Neural progenitor cell (in vitro differentiated cells): ENCODE measurements around the gene ZNF521. TPM values are rescaled to one million over a fixed set of nuclear protein-coding genes. Genes with fewer than 3 reads are reported as not detected.
"Not testable (repeated sequence)": the region's sequence is repeated elsewhere in the genome, so short reads cannot be mapped to it uniquely, and the experiment has no call there.

Source experiments
- DNase-seq: peaks from one replicate; pipeline ENCODE4 v3.0.0-alpha.2; 2016; ENCODE audit warnings: low spot score
- H2AFZ ChIP-seq: fragments of 200-600 bp; sonication (generic); replicated peaks from 2 replicates; pipeline ENCODE4 v1.6.1; 2016; ENCODE audit warnings: antibody characterized with exemption
- H3F3A ChIP-seq: fragments of 200-600 bp; sonication (generic); 2 replicates; pipeline ENCODE4 v1.6.1; 2016; ENCODE audit warnings: antibody characterized with exemption, low read depth
- H3K27ac ChIP-seq: fragments of 200-600 bp; sonication (generic); 2 replicates; pipeline ENCODE4 v1.5.1; 2016; ENCODE audit warnings: mild to moderate bottlenecking
- H3K27me3 ChIP-seq: fragments of 200-600 bp; sonication (generic); 2 replicates; pipeline ENCODE4 v1.6.1; 2016; ENCODE audit warnings: mild to moderate bottlenecking, moderate library complexity
- H3K36me3 ChIP-seq: fragments of 200-600 bp; sonication (generic); 2 replicates; pipeline ENCODE4 v1.5.1; 2016
- H3K4me1 ChIP-seq: fragments of 200-600 bp; sonication (generic); 2 replicates; pipeline ENCODE4 v1.6.1; 2016; ENCODE audit warnings: mixed run types
- H3K4me2 ChIP-seq: fragments of 200-600 bp; sonication (generic); 2 replicates; pipeline ENCODE4 v1.6.1; 2016
- H3K4me3 ChIP-seq: fragments of 200-600 bp; sonication (generic); 2 replicates; pipeline ENCODE4 v1.5.1; 2016
- H3K79me2 ChIP-seq: fragments of 200-600 bp; sonication (generic); 2 replicates; pipeline ENCODE4 v1.6.1; 2016; ENCODE audit warnings: low read depth
- H3K9ac ChIP-seq: fragments of 200-600 bp; sonication (generic); 2 replicates; pipeline ENCODE4 v1.6.1; 2016
- H3K9me3 ChIP-seq: fragments of 200-600 bp; sonication (generic); 2 replicates; pipeline ENCODE4 v1.5.1; 2016; ENCODE audit warnings: low read depth
- H4K20me1 ChIP-seq: fragments of 200-600 bp; sonication (generic); 2 replicates; pipeline ENCODE4 v1.6.1; 2016; ENCODE audit warnings: low read depth
- H3K27ac Mint-ChIP-seq: 3 replicates; pipeline ENCODE4 v1.8.0; 2021; ENCODE audit warnings: mixed read lengths
- H3K27me3 Mint-ChIP-seq: 2 replicates; pipeline ENCODE4 v1.8.0; 2022; ENCODE audit warnings: low read depth, mild to moderate bottlenecking, inconsistent platforms, moderate library complexity, mixed read lengths; ENCODE audit not compliant: insufficient read depth
- H3K36me3 Mint-ChIP-seq: 3 replicates; pipeline ENCODE4 v1.8.0; 2021; ENCODE audit warnings: mixed read lengths
- H3K4me1 Mint-ChIP-seq: 3 replicates; pipeline ENCODE4 v1.8.0; 2021; ENCODE audit warnings: mixed read lengths
- H3K4me3 Mint-ChIP-seq: 3 replicates; pipeline ENCODE4 v1.8.0; 2021; ENCODE audit warnings: mild to moderate bottlenecking, moderate library complexity, mixed read lengths
- H3K9me3 Mint-ChIP-seq: 3 replicates; pipeline ENCODE4 v1.8.0; 2020; ENCODE audit warnings: mixed read lengths
- EZH2 ChIP-seq: fragments of 200-600 bp; sonication (generic); IDR thresholded peaks from 2 replicates; pipeline ENCODE4 v1.6.1; 2017; ENCODE audit warnings: antibody characterized with exemption, mild to moderate bottlenecking, moderate library complexity
- EZH2phosphoT487 ChIP-seq: fragments of 200-600 bp; sonication (generic); IDR thresholded peaks from 2 replicates; pipeline ENCODE4 v1.6.1; 2017; ENCODE audit warnings: antibody characterized with exemption
- total RNA-seq: library from RNA; depleted of rRNA; stranded (reverse); fragments of >200 nt; gene quantifications from 2 replicates; pipeline ENCODE4 v1.2.3, GENCODE V29; 2015; ENCODE audit warnings: low replicate concordance
- TF ChIP-seq, protein P1 (sequence below): fragments of 200-600 bp; sonication (generic); IDR thresholded peaks from 2 replicates; pipeline ENCODE4 v1.5.1; 2017; ENCODE audit warnings: antibody characterized with exemption, mild to moderate bottlenecking

ZNF521 gene
- total RNA-seq, 1 donor from 2014 or later: 136 TPM

DNA sequence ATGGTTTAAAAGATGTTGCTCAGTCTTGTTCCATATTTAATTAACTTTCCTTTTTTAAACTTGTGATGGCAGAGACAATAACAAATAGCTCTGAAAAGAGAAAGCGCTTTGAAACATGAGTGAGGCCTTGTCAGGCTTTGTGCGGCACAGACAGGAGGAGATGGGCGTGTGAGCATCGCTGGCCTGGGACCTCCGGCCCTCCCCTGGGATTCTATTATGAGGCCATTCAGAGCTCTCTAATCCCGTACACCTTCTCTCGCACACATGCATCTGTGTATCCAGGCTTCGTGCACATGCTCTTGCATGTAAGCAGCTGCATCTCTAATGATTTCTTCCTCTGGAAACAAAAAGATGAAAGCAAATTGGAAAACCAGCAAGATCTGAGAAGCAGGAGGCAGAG lies 313.7 kb downstream of the ZNF521 start:
- Histone ChIP-seq H3K9me3 (no peaks in the 10 kb centered on the region), H3K36me3 (no peaks in the 10 kb centered on the region)

DNA sequence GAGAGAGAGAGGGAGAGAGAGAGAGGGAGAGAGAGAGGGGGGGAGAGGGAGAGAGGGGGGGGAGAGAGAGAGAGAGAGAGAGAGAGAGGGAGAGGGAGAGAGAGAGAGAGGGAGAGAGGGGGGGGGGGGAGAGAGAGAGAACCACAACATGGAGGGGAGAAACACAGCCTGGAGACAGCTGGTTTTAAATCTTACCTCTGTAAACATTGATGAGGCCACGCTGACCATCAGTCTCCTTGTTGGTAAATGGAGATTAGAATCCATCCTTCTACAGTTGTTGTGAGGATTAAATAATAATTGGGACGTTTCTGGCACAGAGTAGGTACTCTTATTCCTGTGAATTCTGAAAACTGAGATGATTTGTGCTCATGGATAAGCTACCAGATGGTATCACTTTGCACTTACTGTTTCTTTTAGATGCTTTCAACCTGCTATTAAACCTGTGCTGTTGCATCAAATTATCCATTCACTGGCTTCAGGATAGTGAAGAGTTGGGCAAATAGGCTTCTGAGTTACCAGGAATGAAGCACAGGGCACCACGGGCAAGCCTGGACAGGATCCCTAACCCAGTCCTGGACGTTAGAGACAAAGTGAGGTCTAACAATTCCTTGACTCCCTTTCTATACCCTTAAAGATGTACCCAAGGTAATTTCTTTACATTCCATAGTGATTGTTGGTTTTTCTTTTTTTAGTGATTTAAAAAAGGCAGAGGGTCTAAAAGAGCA lies 318.1 kb downstream of the ZNF521 start:
- H3F3A ChIP-seq: peaks cover 8% of the 10 kb centered on the region
- no peak for DNase-seq
- no peak overlapping the region for H3K4me2 ChIP-seq
- no peaks in the 10 kb centered on the region for H4K20me1 ChIP-seq
- no peak overlapping the region for H2AFZ ChIP-seq
- Mint-ChIP-seq H3K4me1 (peaks cover 48% of the 10 kb centered on the region), H3K9me3 (peaks cover 5% of the 10 kb centered on the region), H3K27ac (no peak overlapping the region), H3K4me3 (no peak overlapping the region), H3K36me3 (no peaks in the 10 kb centered on the region), H3K27me3 (peaks cover 2% of the 10 kb centered on the region)
- no peak for TF ChIP-seq EZH2phosphoT487
- no peak for TF ChIP-seq EZH2
- TF ChIP-seq, protein P1, sequence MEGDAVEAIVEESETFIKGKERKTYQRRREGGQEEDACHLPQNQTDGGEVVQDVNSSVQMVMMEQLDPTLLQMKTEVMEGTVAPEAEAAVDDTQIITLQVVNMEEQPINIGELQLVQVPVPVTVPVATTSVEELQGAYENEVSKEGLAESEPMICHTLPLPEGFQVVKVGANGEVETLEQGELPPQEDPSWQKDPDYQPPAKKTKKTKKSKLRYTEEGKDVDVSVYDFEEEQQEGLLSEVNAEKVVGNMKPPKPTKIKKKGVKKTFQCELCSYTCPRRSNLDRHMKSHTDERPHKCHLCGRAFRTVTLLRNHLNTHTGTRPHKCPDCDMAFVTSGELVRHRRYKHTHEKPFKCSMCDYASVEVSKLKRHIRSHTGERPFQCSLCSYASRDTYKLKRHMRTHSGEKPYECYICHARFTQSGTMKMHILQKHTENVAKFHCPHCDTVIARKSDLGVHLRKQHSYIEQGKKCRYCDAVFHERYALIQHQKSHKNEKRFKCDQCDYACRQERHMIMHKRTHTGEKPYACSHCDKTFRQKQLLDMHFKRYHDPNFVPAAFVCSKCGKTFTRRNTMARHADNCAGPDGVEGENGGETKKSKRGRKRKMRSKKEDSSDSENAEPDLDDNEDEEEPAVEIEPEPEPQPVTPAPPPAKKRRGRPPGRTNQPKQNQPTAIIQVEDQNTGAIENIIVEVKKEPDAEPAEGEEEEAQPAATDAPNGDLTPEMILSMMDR: no peak
- no peak overlapping the region for H3K27ac ChIP-seq
- no peak overlapping the region for H3K4me3 ChIP-seq
- H3K36me3 ChIP-seq: no peaks in the 10 kb centered on the region
- no peaks in the 10 kb centered on the region for H3K27me3 ChIP-seq
- H3K9ac ChIP-seq: no peak overlapping the region
- H3K9me3 ChIP-seq: no peaks in the 10 kb centered on the region
- no peaks in the 10 kb centered on the region for H3K79me2 ChIP-seq
- peaks cover 24% of the 10 kb centered on the region for H3K4me1 ChIP-seq

More for the DNA sequence above, 313.7 kb downstream of the ZNF521 start:
- H3K9ac ChIP-seq: no peak overlapping the region
- H3K4me1 ChIP-seq: peaks cover 33% of the 10 kb centered on the region
- peaks cover 63% of the 10 kb centered on the region for H3K4me1 Mint-ChIP-seq
- H3K4me2 ChIP-seq: peak overlapping the region; percentile 51
- no peaks in the 10 kb centered on the region for H3K27me3 ChIP-seq
- peak overlapping the region; percentile 70 for H3K27ac Mint-ChIP-seq
- peak overlapping the region; percentile 54 for H3K27ac ChIP-seq
- H3K9me3 Mint-ChIP-seq: no peaks in the 10 kb centered on the region
- H2AFZ ChIP-seq: peak overlapping the region; percentile 8
- H3K79me2 ChIP-seq: no peaks in the 10 kb centered on the region
- peaks cover 12% of the 10 kb centered on the region for H3F3A ChIP-seq
- peaks cover 2% of the 10 kb centered on the region for H3K27me3 Mint-ChIP-seq
- DNase-seq: peak; percentile 72
- H3K4me3 Mint-ChIP-seq: no peak overlapping the region
- H3K36me3 Mint-ChIP-seq: peaks cover 3% of the 10 kb centered on the region
- no peaks in the 10 kb centered on the region for H4K20me1 ChIP-seq
- TF ChIP-seq, protein P1: no peak
- TF ChIP-seq EZH2 (no peak), EZH2phosphoT487 (no peak)
- no peak overlapping the region for H3K4me3 ChIP-seq

DNA sequence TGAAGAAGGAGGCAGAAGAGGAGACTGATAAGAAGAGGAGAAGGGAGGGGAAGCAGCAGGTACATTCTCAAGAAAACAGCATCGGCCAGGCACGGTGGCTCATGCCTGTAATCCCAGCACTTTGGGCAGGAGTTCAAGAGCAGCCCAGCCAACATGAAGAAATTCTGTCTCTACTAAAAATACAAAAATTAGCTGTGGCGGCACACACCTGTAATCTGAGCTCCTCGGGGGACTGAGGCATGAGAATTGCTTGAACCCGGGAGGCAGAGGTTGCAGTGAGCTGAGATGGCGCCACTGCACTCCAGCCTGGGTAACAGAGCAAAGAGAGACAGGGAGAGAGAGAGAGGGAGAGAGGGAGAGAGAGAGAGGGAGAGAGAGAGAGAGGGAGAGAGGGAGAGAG lies 318.8 kb downstream of the ZNF521 start:
- not testable (repeated sequence) for H3K36me3 ChIP-seq, H3K9me3 Mint-ChIP-seq
- peaks cover 42% of the 10 kb centered on the region for H3K4me1 Mint-ChIP-seq

DNA sequence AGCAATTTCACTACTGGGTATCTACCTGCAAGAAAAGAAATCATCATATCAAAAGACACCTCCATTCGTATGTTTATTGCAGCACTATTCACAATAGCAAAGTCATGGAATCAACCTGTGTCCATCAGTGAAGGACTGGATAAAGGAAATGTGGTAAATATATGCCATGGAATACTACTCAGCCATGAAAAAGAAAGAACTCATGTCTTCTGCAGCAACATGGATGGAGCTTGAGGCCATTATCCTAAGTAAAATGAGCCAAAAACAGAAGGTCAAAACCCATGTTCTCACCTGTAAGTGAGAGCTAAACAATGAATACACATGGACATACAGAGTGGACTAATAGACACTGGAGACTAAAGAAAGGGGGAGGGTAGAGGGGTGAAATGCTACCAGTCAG lies 322.2 kb downstream of the ZNF521 start:
- H3K4me2 ChIP-seq: no peak overlapping the region
- no peaks in the 10 kb centered on the region for H4K20me1 ChIP-seq
- H2AFZ ChIP-seq: no peak overlapping the region
- no peak overlapping the region for H3K4me3 ChIP-seq
- no peaks in the 10 kb centered on the region for H3K36me3 ChIP-seq
- TF ChIP-seq, protein P1: no peak
- no peak for TF ChIP-seq EZH2phosphoT487
- no peak for TF ChIP-seq EZH2
- Mint-ChIP-seq H3K27ac (no peak overlapping the region), H3K9me3 (peaks cover 5% of the 10 kb centered on the region), H3K4me1 (peaks cover 17% of the 10 kb centered on the region), H3K27me3 (no peaks in the 10 kb centered on the region), H3K36me3 (no peaks in the 10 kb centered on the region), H3K4me3 (no peak overlapping the region)
- H3F3A ChIP-seq: no peaks in the 10 kb centered on the region
- no peaks in the 10 kb centered on the region for H3K27me3 ChIP-seq
- no peaks in the 10 kb centered on the region for H3K9me3 ChIP-seq
- no peak overlapping the region for H3K27ac ChIP-seq
- DNase-seq: no peak
- H3K79me2 ChIP-seq: no peaks in the 10 kb centered on the region
- H3K4me1 ChIP-seq: peaks cover 3% of the 10 kb centered on the region
- no peak overlapping the region for H3K9ac ChIP-seq

More for the DNA sequence above, 318.8 kb downstream of the ZNF521 start:
- H3K27ac Mint-ChIP-seq: peak overlapping the region; percentile 51
- peaks cover 18% of the 10 kb centered on the region for H3K4me1 ChIP-seq
- H4K20me1 ChIP-seq, H3F3A ChIP-seq, H3K36me3 Mint-ChIP-seq, H2AFZ ChIP-seq, H3K79me2 ChIP-seq, H3K9me3 ChIP-seq, H3K4me2 ChIP-seq, H3K27ac ChIP-seq, H3K9ac ChIP-seq, H3K4me3 Mint-ChIP-seq, H3K27me3 Mint-ChIP-seq, H3K27me3 ChIP-seq, DNase-seq, H3K4me3 ChIP-seq: not testable (repeated sequence)
